Daoy (cell line): ENCODE measurements around the gene CCDC158. TPM values are rescaled to one million over a fixed set of nuclear protein-coding genes. Genes with fewer than 3 reads are reported as not detected.
"Not testable (repeated sequence)": the region's sequence is repeated elsewhere in the genome, so short reads cannot be mapped to it uniquely, and the experiment has no call there.

Experiments
- DNase-seq: peaks from one replicate; pipeline ENCODE4 v3.0.0-alpha.2; 2015; ENCODE audit warnings: low read depth
- total RNA-seq: library from RNA; depleted of rRNA; stranded (reverse); fragments of >200 nt; shearing (Covaris generic); gene quantifications from 2 replicates; pipeline ENCODE4 v1.2.3, GENCODE V29; 2014; rRNA removed

The CCDC158 gene
- total RNA-seq = not detected in 2 replicates

- DNase-seq = peak; percentile 2
These were observed at the start of gene CCDC158 for GRCh38 chr4:76420762-76421581. TSS of gene CCDC158 (minus strand) at chr4:76421141. CDS start at chr4:76403207, 17,934 bp downstream.

GRCh38 chr4:76470532-76470931 lies 49.6 kb upstream of the CCDC158 start:
- no peak for DNase-seq

GRCh38 chr4:76470064-76470463 lies 49.1 kb upstream of the CCDC158 start:
- no peak for DNase-seq

GRCh38 chr4:76463568-76463967 lies 42.6 kb upstream of the CCDC158 start:
- no peak for DNase-seq

GRCh38 chr4:76459291-76459723 lies 38.4 kb upstream of the CCDC158 start:
- peak; percentile 61 for DNase-seq

- no peak for DNase-seq
These were observed 37.9 kb upstream of the CCDC158 start for GRCh38 chr4:76458825-76459224.

- no peak for DNase-seq
These were observed 37.4 kb upstream of the CCDC158 start for GRCh38 chr4:76458297-76458696.

GRCh38 chr4:76457885-76458284 lies 36.9 kb upstream of the CCDC158 start:
- DNase-seq = peak; percentile 27

- not testable (repeated sequence) for DNase-seq
These were observed 33.1 kb upstream of the CCDC158 start for GRCh38 chr4:76454073-76454472.

- DNase-seq = no peak
These were observed 32.3 kb upstream of the CCDC158 start for GRCh38 chr4:76453232-76453631.

GRCh38 chr4:76449833-76450232 lies 28.9 kb upstream of the CCDC158 start:
- no peak for DNase-seq

- no peak for DNase-seq
These were observed 28.4 kb upstream of the CCDC158 start for GRCh38 chr4:76449362-76449767.

- DNase-seq = no peak
These were observed 27.3 kb upstream of the CCDC158 start for GRCh38 chr4:76448211-76448610.

GRCh38 chr4:76447393-76447851 lies 26.5 kb upstream of the CCDC158 start:
- no peak for DNase-seq

GRCh38 chr4:76445911-76446310 lies 25.0 kb upstream of the CCDC158 start:
- DNase-seq = no peak

GRCh38 chr4:76443376-76443775 lies 22.4 kb upstream of the CCDC158 start:
- DNase-seq = no peak

- DNase-seq = no peak
These were observed 21.9 kb upstream of the CCDC158 start for GRCh38 chr4:76442807-76443206.

GRCh38 chr4:76441881-76442280 lies 20.9 kb upstream of the CCDC158 start:
- no peak for DNase-seq

- DNase-seq = no peak
These were observed 18.6 kb upstream of the CCDC158 start for GRCh38 chr4:76439491-76439890.

GRCh38 chr4:76435528-76436319 lies 14.8 kb upstream of the CCDC158 start:
- DNase-seq = no peak

GRCh38 chr4:76434901-76435527 lies 14.1 kb upstream of the CCDC158 start, which contains the start of gene SHROOM3:
TSS of gene SHROOM3 (plus strand) at chr4:76435229. CDS start at chr4:76436053, 824 bp downstream.
- no peak for DNase-seq
